GM12878 (cell line): ENCODE measurements around the gene DNAJC5. TPM values are rescaled to one million over a fixed set of nuclear protein-coding genes. Genes with fewer than 3 reads are reported as not detected.

ENCODE experiments used
- ATAC-seq: fragments of 200-7000 bp; cut with Tn5 transposase; 3 replicates; pipeline ENCODE4 v1.9.1; 2020; ENCODE audit warnings: mild to moderate bottlenecking, moderate library complexity
- BruUV-seq: library from RNA; stranded (reverse); fragments of 400-500 nt; replicated peaks from 2 replicates; lab custom pipeline; 2021; lab: Mats Ljungman, UMichigan
- CTCF ChIA-PET: fragments of 300-600 bp; sonication (Branson Sonifier 250); formaldehyde crosslinking; extraction: SDS; loops from one replicate; lab custom pipeline; 2021; ENCODE audit warnings: inconsistent platforms; lab: Yijun Ruan, JAX
- POLR2A ChIA-PET: fragments of 350-600 bp; formaldehyde crosslinking; extraction: SDS; loops from one replicate; lab custom pipeline; 2021; ENCODE audit warnings: inconsistent platforms; lab: Charles Lee
- RAD21 ChIA-PET: fragments of 300-600 bp; sonication (Branson Sonifier 250); formaldehyde crosslinking; loops from one replicate; lab custom pipeline; 2023; ENCODE audit warnings: antibody characterized with exemption; ENCODE audit not compliant: unreplicated experiment; lab: Charles Lee
- SMC1A ChIA-PET: fragments of 300-600 bp; sonication (Branson Sonifier 250); formaldehyde crosslinking; loops from one replicate; lab custom pipeline; 2023; ENCODE audit not compliant: unreplicated experiment, uncharacterized antibody; lab: Charles Lee
- DNase-seq: peaks from one replicate; pipeline ENCODE4 v3.0.0-alpha.2; 2011; ENCODE audit warnings: low read depth, low spot score
- FAIRE-seq: peaks from 3 replicates; lab custom pipeline; 2011; peaks lifted over from hg19 to GRCh38; lab: Jason Lieb, UNC
- H2AFZ ChIP-seq: 2 replicates; pipeline ENCODE4 v1.6.0; 2011; ENCODE audit warnings: low read depth, low read length, control low read depth; ENCODE audit not compliant: control insufficient read depth
- H3K27ac ChIP-seq: 2 replicates; pipeline ENCODE4 v1.5.1; 2011; ENCODE audit warnings: control low read depth; ENCODE audit not compliant: control insufficient read depth, insufficient read depth
- H3K27me3 ChIP-seq, 2 experiments: replicated peaks in 1 of 2; 2 replicates each; pipeline versions ENCODE4 v1.6.0 to v1.6.1; 2011; ENCODE audit warnings: low read length in 1 of 2; ENCODE audit not compliant: control insufficient read depth in 2 of 2, insufficient read depth in 2 of 2
- H3K36me3 ChIP-seq, 2 experiments: 2 replicates each; pipeline ENCODE4 v1.5.1; 2011; ENCODE audit warnings: low read length in 1 of 2; ENCODE audit not compliant: control insufficient read depth in 2 of 2, insufficient read depth in 2 of 2
- H3K4me1 ChIP-seq: 2 replicates; pipeline ENCODE4 v1.6.1; 2011; ENCODE audit warnings: mild to moderate bottlenecking, low read length, moderate library complexity, mixed read lengths; ENCODE audit not compliant: control insufficient read depth, insufficient read depth
- H3K4me2 ChIP-seq: 2 replicates; pipeline ENCODE4 v1.6.0; 2011; ENCODE audit warnings: control low read depth; ENCODE audit not compliant: control insufficient read depth, insufficient read depth
- H3K4me3 ChIP-seq: fragments of 200-600 bp; sonication (generic); 2 replicates; pipeline ENCODE4 v1.5.1; 2016
- H3K79me2 ChIP-seq: 2 replicates; pipeline ENCODE4 v1.6.0; 2011; ENCODE audit warnings: low read length; ENCODE audit not compliant: control insufficient read depth, insufficient read depth
- H3K9ac ChIP-seq: 2 replicates; pipeline ENCODE4 v1.8.0; 2011; ENCODE audit warnings: low read length, control low read depth, mixed read lengths; ENCODE audit not compliant: control insufficient read depth, insufficient read depth
- H3K9me3 ChIP-seq: replicated peaks from 3 replicates; pipeline ENCODE4 v1.5.1; 2011; ENCODE audit warnings: mild to moderate bottlenecking, low read length; ENCODE audit not compliant: control insufficient read depth, insufficient read depth
- H4K20me1 ChIP-seq: 2 replicates; pipeline ENCODE4 v1.6.0; 2011; ENCODE audit not compliant: control insufficient read depth, insufficient read depth
- ASH2L ChIP-seq: fragments of 300-600, 200-600 bp; sonication (generic); IDR thresholded peaks from 2 replicates; pipeline ENCODE4 v1.6.1; 2017; ENCODE audit warnings: low read depth, mild to moderate bottlenecking, borderline replicate concordance
- CREM ChIP-seq: IDR thresholded peaks from 2 replicates; pipeline ENCODE4 v1.6.1; 2014; ENCODE audit warnings: antibody characterized with exemption, low read depth
- CUX1 ChIP-seq: IDR thresholded peaks from 2 replicates; pipeline ENCODE4 v1.6.1; 2012; ENCODE audit warnings: improper control_type of control experiment, low read depth, low read length; ENCODE audit not compliant: insufficient replicate concordance
- EZH2 ChIP-seq: IDR thresholded peaks from 2 replicates; pipeline ENCODE4 v1.6.1; 2012; ENCODE audit warnings: low read depth, mild to moderate bottlenecking, control low read depth, inconsistent platforms, low read length, borderline replicate concordance; ENCODE audit not compliant: control insufficient read depth
- HDAC6 ChIP-seq: fragments of 200-600 bp; sonication (generic); IDR thresholded peaks from one replicate; pipeline ENCODE4 v1.8.0; 2017; ENCODE audit warnings: antibody characterized with exemption; ENCODE audit not compliant: unreplicated experiment
- JUNB ChIP-seq: IDR thresholded peaks from 2 replicates; pipeline ENCODE4 v1.6.1; 2016; ENCODE audit warnings: antibody characterized with exemption, mild to moderate bottlenecking
- MEF2A ChIP-seq: IDR thresholded peaks from 2 replicates; pipeline ENCODE4 v1.6.1; 2011; ENCODE audit warnings: low read depth, mild to moderate bottlenecking, low read length, moderate library complexity; ENCODE audit not compliant: insufficient read depth
- MXI1 ChIP-seq: fragments of 150-350 bp; IDR thresholded peaks from 2 replicates; pipeline ENCODE4 v1.6.1; 2011; ENCODE audit warnings: low read depth, mild to moderate bottlenecking, inconsistent platforms, low read length, improper control_type of control experiment
- NRF1 ChIP-seq: conservative IDR thresholded peaks from 2 replicates; pipeline ENCODE4 v1.6.1; 2011; ENCODE audit warnings: mild to moderate bottlenecking, low read depth, low read length, improper control_type of control experiment
- SKIL ChIP-seq: fragments of 450-650 bp; IDR thresholded peaks from 2 replicates; pipeline ENCODE4 v1.6.1; 2017; ENCODE audit warnings: mild to moderate bottlenecking, low read depth, inconsistent platforms; ENCODE audit not compliant: poor library complexity, severe bottlenecking
- ZSCAN29 ChIP-seq: fragments of 450-650 bp; IDR thresholded peaks from 2 replicates; pipeline ENCODE4 v1.6.1; 2017; ENCODE audit warnings: mild to moderate bottlenecking, moderate library complexity
- WGBS: methylation state at CpG from one replicate; pipeline ENCODE4 v1.1.6; 2016; ENCODE audit warnings: low lambda C conversion rate; ENCODE audit not compliant: insufficient replicate concordance, insufficient coverage; ENCODE audit errors: missing lambda C conversion rate; 5-methylcytosine and 5-hydroxymethylcytosine counted together
- in situ Hi-C: fragments of 300-500 bp; cut with MboI; formaldehyde crosslinking; loops from 9 replicates; pipeline ENCODE4 v1.14.3; 2018; ENCODE audit warnings: mixed read lengths
- intact Hi-C: fragments of 100-400 bp; cut with micrococcal nuclease; formaldehyde crosslinking; loops from one replicate; pipeline ENCODE4 v1.14.2; 2022; ENCODE audit not compliant: unreplicated experiment
- polyA plus RNA-seq, 11 experiments: library from polyadenylated mRNA; depleted of rRNA in 4 of 11; unstranded in 6 of 11; stranded (reverse) in 5 of 11; fragments of >200 nt; fragmentation: Nextera tagmentation in 4 of 11; fragmentation: Illumina TruSeq in 1 of 11; extraction: Ambion mirVana in 4 of 11; extraction: Trizol in 1 of 11; gene quantifications; 1 replicate in 1 of 11; 2 replicates in 10 of 11; pipeline versions ENCODE4 v1.2.1 to v1.2.3, GENCODE V29; 2011 to 2016; ENCODE audit warnings: inconsistent platforms in 2 of 11, missing spikeins in 2 of 11, low read depth in 1 of 11
- total RNA-seq, 4 experiments: library from RNA; depleted of rRNA in 3 of 4; stranded (reverse); fragments of >200 nt in 3 of 4; fragmentation: Illumina TruSeq in 1 of 4; extraction: Trizol in 1 of 4; gene quantifications; 2 replicates each; pipeline versions ENCODE4 v1.2.1 to v1.2.3, GENCODE V29; 2013 to 2021

The DNAJC5 gene
- total and polyA plus RNA-seq, 10 of the 15 experiments (the other 5 are each of a cell fraction or from before 2014, with no cell fraction given) = 0.69 to 36.8 (median 17.0) TPM

GRCh38 chr20:63953764-63954429 is 59.0 kb downstream of the DNAJC5 start:
- FAIRE-seq = no peak
- Histone ChIP-seq H3K9ac (peak overlapping the region; percentile 39), H3K4me2 (peak overlapping the region; percentile 78), H3K27me3 (no peaks in the 10 kb centered on the region), H3K79me2 (peaks cover 41% of the 10 kb centered on the region), H3K36me3 (no peaks in the 10 kb centered on the region; a peak in 2 of 4 replicates), H3K27ac (no peak overlapping the region), H2AFZ (no peak overlapping the region), H3K4me3 (peak overlapping the region; percentile 81; the same call in 1 of the 2 replicates), H3K4me1 (peaks cover 20% of the 10 kb centered on the region)
- no peak for ATAC-seq
- ChIA-PET SMC1A (no interaction called here), POLR2A (interaction anchor here (0.6 kb wide), 2 partner anchors 37 to 226 kb away, joined by 3 read pairs; no protein-coding TSS in a partner anchor), RAD21 (interaction anchor here (1.3 kb wide), 1 partner anchor 89 kb away, joined by 3 read pairs; the partner anchor contains the start of gene TPD52L2)
- BruUV-seq = no TSS peak
- in situ Hi-C loops = no loop called here
- TF ChIP-seq SKIL = no peak
- TF ChIP-seq ZSCAN29 = no peak
- TF ChIP-seq JUNB = no peak
- no peak for TF ChIP-seq ASH2L
- no peak for TF ChIP-seq NRF1
- TF ChIP-seq EZH2 = no peak
- TF ChIP-seq CUX1 = no peak
- no peak for TF ChIP-seq CREM
- no peak for TF ChIP-seq MEF2A
- no peak for TF ChIP-seq HDAC6
- no peak for TF ChIP-seq MXI1
- TF ChIP-seq, all 136 proteins: peak for 0
- intact Hi-C loops = no loop called here
- Histone ChIP-seq H3K9me3 (no peaks in the 10 kb centered on the region), H4K20me1 (peaks cover 4% of the 10 kb centered on the region)
- 66% methylated on average over 13 of the region's 13 CpGs for WGBS
- CTCF ChIA-PET = interaction anchor here (1.0 to 1.9 kb wide), 4 partner anchors 26 to 246 kb away, joined by 4 read pairs; partner anchors contain the start of genes ARFRP1, SAMD10 and ZGPAT
- DNase-seq = no peak
